Right kidney (tissue), 1 donor: ENCODE measurements around the gene TEKT2.

Experiments
- DNase-seq: peaks from one replicate; pipeline ENCODE4 v3.0.0-alpha.2; 2016

The TEKT2 gene

GRCh38 chr1:36128905-36129206 is 45.0 kb downstream of the TEKT2 start:
- no peak for DNase-seq

GRCh38 chr1:36132029-36132428 is 48.1 kb downstream of the TEKT2 start:
- no peak for DNase-seq

DNA sequence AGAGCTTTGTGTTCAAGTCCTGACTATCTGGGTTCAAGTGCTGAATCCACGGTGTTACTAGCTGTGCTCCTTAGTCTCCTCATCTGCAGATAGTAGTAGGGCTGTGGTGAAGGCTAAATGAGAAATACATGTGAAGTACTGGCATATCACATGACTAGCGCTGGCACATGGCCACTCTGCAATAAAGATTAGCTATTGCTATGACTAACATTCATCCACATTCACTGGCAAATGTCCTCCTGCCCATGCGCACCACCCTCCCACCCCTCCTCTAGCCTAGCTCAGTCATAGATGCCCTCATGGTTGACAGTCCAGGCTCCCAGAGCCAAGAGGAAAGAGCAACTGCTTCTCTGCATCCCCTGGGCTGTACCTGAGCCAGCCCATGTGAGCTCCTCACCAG is 49.6 kb downstream of the TEKT2 start:
- no peak for DNase-seq

- DNase-seq = no peak
These were observed 50.1 kb downstream of the TEKT2 start for GRCh38 chr1:36134031-36134430.

- no peak for DNase-seq
These were observed 50.8 kb downstream of the TEKT2 start for GRCh38 chr1:36134505-36135329.

DNA sequence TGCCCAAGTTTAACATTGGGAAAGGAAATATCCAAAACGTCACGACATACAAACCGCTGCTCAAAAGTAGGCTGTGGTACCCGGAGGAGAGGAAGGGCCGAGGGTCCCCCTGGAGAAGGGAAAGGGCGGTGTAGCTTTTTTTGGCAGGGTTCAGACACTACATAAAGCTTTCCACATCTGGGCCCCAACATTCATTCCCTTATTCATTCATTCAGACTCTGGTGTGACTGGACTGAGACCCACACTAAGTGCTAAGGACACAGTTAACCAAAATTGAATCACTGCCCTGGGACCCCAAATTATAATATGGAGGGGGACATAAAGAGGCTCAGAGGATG is 51.4 kb downstream of the TEKT2 start:
- DNase-seq = no peak

DNA sequence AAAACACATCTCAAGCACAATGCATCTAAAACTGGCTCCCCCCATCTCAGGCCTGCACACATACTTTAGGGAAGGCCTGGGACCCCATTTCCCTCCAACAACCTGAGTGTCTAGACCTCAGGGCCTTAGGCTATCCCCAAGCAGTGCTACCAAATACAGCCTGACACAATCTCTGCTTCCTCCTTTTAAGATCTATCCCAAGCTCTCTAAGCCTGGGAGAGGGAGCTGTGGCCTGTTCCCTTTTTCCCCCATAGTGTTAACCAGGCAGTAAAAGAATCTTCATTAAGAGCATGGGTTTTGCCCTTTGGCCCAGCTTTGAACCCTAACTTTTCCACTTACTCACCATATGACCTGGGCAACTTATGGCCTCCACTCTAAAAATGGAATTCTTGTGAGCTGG is 51.9 kb downstream of the TEKT2 start:
- no peak for DNase-seq

DNA sequence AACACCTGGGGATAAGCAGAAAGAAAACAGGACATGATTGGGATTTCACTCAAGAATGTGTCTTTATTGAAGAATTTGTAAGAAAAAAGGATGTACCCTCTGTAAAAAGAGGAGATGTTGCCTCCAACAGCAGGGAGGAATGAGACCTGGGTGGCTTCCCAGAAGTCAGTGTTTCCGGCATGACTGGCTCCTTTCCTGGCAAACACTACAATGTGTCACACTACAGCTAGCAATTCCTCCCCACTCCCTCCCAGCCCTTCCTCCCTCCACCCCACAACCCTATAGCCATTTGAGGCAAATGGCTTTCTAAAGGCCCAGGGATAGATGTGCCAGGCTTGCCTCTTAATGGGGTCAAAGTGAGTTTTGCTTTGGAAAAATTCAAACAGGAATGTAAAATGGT is 52.6 kb downstream of the TEKT2 start:
- DNase-seq = no peak

GRCh38 chr1:36137226-36137625 is 53.3 kb downstream of the TEKT2 start:
- DNase-seq = no peak

DNA sequence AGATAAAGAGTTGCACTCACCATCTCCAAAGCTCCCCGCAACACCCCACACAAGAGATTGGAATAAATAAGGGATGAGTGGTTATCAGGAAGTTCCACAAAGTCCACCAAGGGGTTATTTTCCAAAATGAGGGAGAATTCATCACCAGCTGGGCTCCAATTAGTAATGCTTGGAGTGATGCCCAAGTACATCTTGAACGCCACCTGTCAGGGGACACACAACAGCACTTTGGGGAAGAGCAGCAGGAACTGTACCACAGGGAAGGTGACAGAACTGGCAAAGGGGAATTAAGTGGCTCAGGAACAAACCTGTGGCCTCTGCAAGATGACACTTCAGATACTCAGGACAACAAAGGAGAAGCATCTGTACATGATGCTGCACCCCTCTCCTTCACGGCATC is 53.9 kb downstream of the TEKT2 start:
- DNase-seq = no peak
